ENCODE measurements around the gene CDC14A.

The CDC14A gene

DNA sequence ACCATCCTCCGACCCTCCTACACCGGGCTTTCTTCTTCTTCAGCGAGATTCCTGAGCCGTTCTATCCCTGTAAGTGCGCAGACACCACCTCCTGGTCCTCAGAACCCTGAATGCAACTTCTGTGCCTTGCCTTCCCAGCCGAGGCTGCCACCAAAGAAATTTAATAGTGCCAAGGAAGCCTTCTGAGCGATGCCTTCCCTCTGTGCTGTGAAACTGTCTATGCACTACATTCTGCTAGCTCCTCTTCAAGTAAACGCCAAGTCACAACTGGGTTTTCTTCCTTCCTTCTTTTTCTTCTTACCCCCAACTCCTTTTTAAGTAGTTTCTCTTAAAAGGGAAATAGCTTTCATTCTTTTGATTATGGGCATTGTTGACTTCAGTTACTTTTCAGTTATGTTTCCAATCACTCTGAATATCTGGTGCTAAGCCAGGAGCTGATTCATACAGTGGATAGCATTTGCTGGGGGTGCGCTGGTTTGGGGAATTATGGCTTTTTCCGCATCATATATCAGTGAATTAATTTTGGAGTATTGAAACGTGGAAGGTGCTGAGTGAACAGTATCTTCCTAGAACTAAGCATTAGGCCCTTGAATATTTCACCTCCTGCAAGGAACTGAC lies 147.0 kb downstream of the CDC14A start:
- no peak for DNase-seq (ENCODE audit: low read depth in 1 of 2, low spot score in 1 of 2)

DNA sequence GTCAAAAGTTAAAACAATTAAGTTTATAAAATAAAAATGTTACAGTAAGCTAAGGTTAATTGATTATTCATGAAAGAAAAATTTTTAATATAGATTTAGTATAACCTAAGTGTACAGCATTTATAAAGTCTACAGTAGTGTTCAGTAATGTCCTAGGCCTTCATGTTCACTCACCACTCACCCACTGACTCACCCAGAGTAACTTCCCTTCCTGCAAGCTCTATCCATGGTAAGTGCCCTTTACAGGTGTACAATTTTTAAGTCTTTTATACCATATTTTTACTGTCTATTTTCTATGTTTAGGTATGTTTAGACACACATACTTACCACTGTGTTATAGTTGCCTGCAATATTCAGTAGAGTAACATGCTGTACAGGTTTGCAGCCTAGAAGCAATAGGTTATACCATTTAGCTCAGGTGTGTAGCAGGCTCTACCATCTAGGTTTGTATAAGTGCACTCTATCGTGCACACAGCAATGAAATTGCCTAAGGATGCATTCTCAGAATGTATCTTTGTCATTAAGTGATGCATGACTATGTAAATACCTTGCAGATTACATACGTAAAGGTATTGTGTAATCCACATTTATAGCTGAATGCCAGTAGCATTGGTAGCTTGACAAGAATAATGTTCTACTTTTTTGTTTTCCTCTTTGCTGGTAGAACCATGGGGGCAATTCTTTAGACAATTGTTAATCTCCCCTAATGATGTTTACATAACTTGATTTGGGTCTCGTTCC lies 149.9 kb downstream of the CDC14A start:
- no peak for DNase-seq (ENCODE audit: low read depth in 1 of 2, low spot score in 1 of 2)
- Histone ChIP-seq H3K27me3 (ENCODE audit: insufficient read depth, poor library complexity, severe bottlenecking) (no peaks in the 10 kb centered on the region), H3K27ac (replicated peaks) (no peak overlapping the region), H3K4me3 (replicated peaks; ENCODE audit: insufficient read depth, low read length) (no peak overlapping the region)
- TF ChIP-seq GABPA (IDR thresholded peaks at IDR 0.05; ENCODE audit: low read depth) (no peak), SPI1 (IDR thresholded peaks at IDR 0.05; ENCODE audit: borderline replicate concordance, low read depth) (no peak), POLR2AphosphoS5 (IDR thresholded peaks at IDR 0.05; ENCODE audit: low read depth) (no peak)
- TF ChIP-seq, protein P1, sequence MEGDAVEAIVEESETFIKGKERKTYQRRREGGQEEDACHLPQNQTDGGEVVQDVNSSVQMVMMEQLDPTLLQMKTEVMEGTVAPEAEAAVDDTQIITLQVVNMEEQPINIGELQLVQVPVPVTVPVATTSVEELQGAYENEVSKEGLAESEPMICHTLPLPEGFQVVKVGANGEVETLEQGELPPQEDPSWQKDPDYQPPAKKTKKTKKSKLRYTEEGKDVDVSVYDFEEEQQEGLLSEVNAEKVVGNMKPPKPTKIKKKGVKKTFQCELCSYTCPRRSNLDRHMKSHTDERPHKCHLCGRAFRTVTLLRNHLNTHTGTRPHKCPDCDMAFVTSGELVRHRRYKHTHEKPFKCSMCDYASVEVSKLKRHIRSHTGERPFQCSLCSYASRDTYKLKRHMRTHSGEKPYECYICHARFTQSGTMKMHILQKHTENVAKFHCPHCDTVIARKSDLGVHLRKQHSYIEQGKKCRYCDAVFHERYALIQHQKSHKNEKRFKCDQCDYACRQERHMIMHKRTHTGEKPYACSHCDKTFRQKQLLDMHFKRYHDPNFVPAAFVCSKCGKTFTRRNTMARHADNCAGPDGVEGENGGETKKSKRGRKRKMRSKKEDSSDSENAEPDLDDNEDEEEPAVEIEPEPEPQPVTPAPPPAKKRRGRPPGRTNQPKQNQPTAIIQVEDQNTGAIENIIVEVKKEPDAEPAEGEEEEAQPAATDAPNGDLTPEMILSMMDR (IDR thresholded peaks at IDR 0.05; ENCODE audit: insufficient read depth, low read length), result no peak
- TF ChIP-seq, protein P2, sequence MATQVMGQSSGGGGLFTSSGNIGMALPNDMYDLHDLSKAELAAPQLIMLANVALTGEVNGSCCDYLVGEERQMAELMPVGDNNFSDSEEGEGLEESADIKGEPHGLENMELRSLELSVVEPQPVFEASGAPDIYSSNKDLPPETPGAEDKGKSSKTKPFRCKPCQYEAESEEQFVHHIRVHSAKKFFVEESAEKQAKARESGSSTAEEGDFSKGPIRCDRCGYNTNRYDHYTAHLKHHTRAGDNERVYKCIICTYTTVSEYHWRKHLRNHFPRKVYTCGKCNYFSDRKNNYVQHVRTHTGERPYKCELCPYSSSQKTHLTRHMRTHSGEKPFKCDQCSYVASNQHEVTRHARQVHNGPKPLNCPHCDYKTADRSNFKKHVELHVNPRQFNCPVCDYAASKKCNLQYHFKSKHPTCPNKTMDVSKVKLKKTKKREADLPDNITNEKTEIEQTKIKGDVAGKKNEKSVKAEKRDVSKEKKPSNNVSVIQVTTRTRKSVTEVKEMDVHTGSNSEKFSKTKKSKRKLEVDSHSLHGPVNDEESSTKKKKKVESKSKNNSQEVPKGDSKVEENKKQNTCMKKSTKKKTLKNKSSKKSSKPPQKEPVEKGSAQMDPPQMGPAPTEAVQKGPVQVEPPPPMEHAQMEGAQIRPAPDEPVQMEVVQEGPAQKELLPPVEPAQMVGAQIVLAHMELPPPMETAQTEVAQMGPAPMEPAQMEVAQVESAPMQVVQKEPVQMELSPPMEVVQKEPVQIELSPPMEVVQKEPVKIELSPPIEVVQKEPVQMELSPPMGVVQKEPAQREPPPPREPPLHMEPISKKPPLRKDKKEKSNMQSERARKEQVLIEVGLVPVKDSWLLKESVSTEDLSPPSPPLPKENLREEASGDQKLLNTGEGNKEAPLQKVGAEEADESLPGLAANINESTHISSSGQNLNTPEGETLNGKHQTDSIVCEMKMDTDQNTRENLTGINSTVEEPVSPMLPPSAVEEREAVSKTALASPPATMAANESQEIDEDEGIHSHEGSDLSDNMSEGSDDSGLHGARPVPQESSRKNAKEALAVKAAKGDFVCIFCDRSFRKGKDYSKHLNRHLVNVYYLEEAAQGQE (IDR thresholded peaks at IDR 0.05; ENCODE audit: insufficient replicate concordance, low read depth), result no peak

More for the DNA sequence above, 147.0 kb downstream of the CDC14A start:
- Histone ChIP-seq H3K27ac (replicated peaks) (peak overlapping the region; percentile 47), H3K27me3 (ENCODE audit: insufficient read depth, poor library complexity, severe bottlenecking) (no peaks in the 10 kb centered on the region), H3K4me3 (replicated peaks; ENCODE audit: insufficient read depth, low read length) (no peak overlapping the region)
- no peak for TF ChIP-seq SPI1 (IDR thresholded peaks at IDR 0.05; ENCODE audit: borderline replicate concordance, low read depth)
- TF ChIP-seq GABPA (IDR thresholded peaks at IDR 0.05; ENCODE audit: low read depth), result no peak
- TF ChIP-seq, protein P2 (IDR thresholded peaks at IDR 0.05; ENCODE audit: insufficient replicate concordance, low read depth), result no peak

DNA sequence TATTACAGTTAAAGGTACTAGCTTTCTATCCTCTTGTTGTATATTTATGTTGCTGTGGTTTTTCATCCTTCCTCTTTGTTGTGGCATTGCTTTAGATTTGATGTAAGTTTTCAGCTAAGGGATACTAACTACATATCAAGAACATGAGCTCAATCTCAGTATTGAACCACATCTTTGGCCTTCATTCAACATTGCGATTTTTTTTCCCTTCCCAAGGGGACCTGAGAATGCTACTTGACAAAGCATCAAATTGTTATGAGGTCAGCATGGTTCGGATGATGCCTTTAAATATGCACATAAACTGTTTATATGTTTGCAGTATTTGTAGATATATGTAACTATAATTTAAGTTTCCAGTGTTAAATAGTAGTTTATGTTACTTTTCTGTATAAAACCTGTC lies 153.9 kb downstream of the CDC14A start:
- TF ChIP-seq, protein P1 (IDR thresholded peaks at IDR 0.05; ENCODE audit: insufficient read depth, low read length), result no peak
- no peak for TF ChIP-seq GABPA (IDR thresholded peaks at IDR 0.05; ENCODE audit: low read depth)
- TF ChIP-seq SPI1 (IDR thresholded peaks at IDR 0.05; ENCODE audit: borderline replicate concordance, low read depth), result no peak
- TF ChIP-seq POLR2AphosphoS5 (IDR thresholded peaks at IDR 0.05; ENCODE audit: low read depth), result no peak
- TF ChIP-seq, protein P2 (IDR thresholded peaks at IDR 0.05; ENCODE audit: insufficient replicate concordance, low read depth), result no peak
- Histone ChIP-seq H3K27ac (replicated peaks) (no peak overlapping the region), H3K27me3 (ENCODE audit: insufficient read depth, poor library complexity, severe bottlenecking) (no peaks in the 10 kb centered on the region), H3K4me3 (replicated peaks; ENCODE audit: insufficient read depth, low read length) (no peak overlapping the region)
- DNase-seq (ENCODE audit: low read depth in 1 of 2, low spot score in 1 of 2), result no peak
